PC-9 (cell line): ENCODE data around the gene ZNF587. TPM values are rescaled to one million over a fixed set of nuclear protein-coding genes. Genes with fewer than 3 reads are reported as not detected.
"Not testable (repeated sequence)": the region's sequence is repeated elsewhere in the genome, so short reads cannot be mapped to it uniquely, and the experiment has no call there.

Source experiments
- BruUV-seq: library from RNA; stranded (reverse); fragments of 400-500 nt; replicated peaks from 2 replicates; lab custom pipeline; 2021; lab: Mats Ljungman, UMichigan
- CTCF ChIA-PET: fragments of 300-600 bp; sonication (Branson Sonifier 250); formaldehyde crosslinking; loops from one replicate; lab custom pipeline; 2022; ENCODE audit warnings: antibody characterized with exemption; lab: Charles Lee
- POLR2A ChIA-PET: fragments of 300-600 bp; sonication (Branson Sonifier 250); formaldehyde crosslinking; loops from one replicate; lab custom pipeline; 2022; ENCODE audit warnings: antibody characterized with exemption; ENCODE audit not compliant: unreplicated experiment; lab: Charles Lee
- DNase-seq, 2 experiments: peaks; one replicate each; pipeline versions ENCODE4 v3.0.0 to v3.0.0-alpha.2; 2015 to 2022; ENCODE audit warnings: mixed read lengths in 1 of 2
- H2AFZ ChIP-seq: fragments of 200-600 bp; sonication (generic); 2 replicates; pipeline ENCODE4 v1.8.1; 2017; ENCODE audit warnings: antibody characterized with exemption
- H3F3A ChIP-seq: fragments of 200-600 bp; sonication (generic); 2 replicates; pipeline ENCODE4 v1.8.1; 2017; ENCODE audit warnings: antibody characterized with exemption, mild to moderate bottlenecking, low read depth; ENCODE audit not compliant: insufficient read depth
- H3K27ac ChIP-seq: fragments of 200-600 bp; sonication (generic); 2 replicates; pipeline ENCODE4 v1.6.1; 2016; ENCODE audit warnings: mixed run types
- H3K27me3 ChIP-seq: fragments of 200-600 bp; sonication (generic); 2 replicates; pipeline ENCODE4 v1.6.1; 2016; ENCODE audit warnings: low read depth, mixed run types; ENCODE audit not compliant: insufficient read depth
- H3K36me3 ChIP-seq: fragments of 200-600 bp; sonication (generic); 2 replicates; pipeline ENCODE4 v1.6.1; 2016; ENCODE audit warnings: low read depth, mixed run types
- H3K4me1 ChIP-seq: fragments of 200-600 bp; sonication (generic); replicated peaks from 2 replicates; pipeline ENCODE4 v1.6.1; 2016; ENCODE audit warnings: mixed run types; ENCODE audit not compliant: insufficient read depth
- H3K4me2 ChIP-seq: fragments of 200-600 bp; sonication (generic); 2 replicates; pipeline ENCODE4 v1.6.1; 2017; ENCODE audit warnings: mixed run types
- H3K4me3 ChIP-seq: fragments of 200-600 bp; sonication (generic); 2 replicates; pipeline ENCODE4 v1.6.1; 2016; ENCODE audit warnings: mixed run types
- H3K79me2 ChIP-seq: fragments of 200-600 bp; sonication (generic); 2 replicates; pipeline ENCODE4 v1.6.1; 2017; ENCODE audit warnings: low read depth, mixed run types
- H3K9me2 ChIP-seq: fragments of 200-600 bp; sonication (generic); 2 replicates; pipeline ENCODE4 v1.8.1; 2017; ENCODE audit warnings: mild to moderate bottlenecking; ENCODE audit not compliant: insufficient read depth
- H3K9me3 ChIP-seq: fragments of 200-600 bp; sonication (generic); 2 replicates; pipeline ENCODE4 v1.8.1; 2016; ENCODE audit warnings: low read depth; ENCODE audit not compliant: insufficient read depth
- H4K20me1 ChIP-seq: fragments of 200-600 bp; sonication (generic); 2 replicates; pipeline ENCODE4 v1.8.1; 2017; ENCODE audit not compliant: insufficient read depth
- CTCF ChIP-seq: fragments of 200-600 bp; sonication (generic); conservative IDR thresholded peaks from 2 replicates; pipeline ENCODE4 v1.6.1; 2017; ENCODE audit warnings: mixed run types, antibody characterized with exemption, mild to moderate bottlenecking, moderate library complexity
- EZH2 ChIP-seq: fragments of 200-600 bp; sonication (generic); IDR thresholded peaks from 2 replicates; pipeline ENCODE4 v1.8.0; 2017; ENCODE audit warnings: antibody characterized with exemption, low read depth
- intact Hi-C: fragments of 100-400 bp; cut with micrococcal nuclease; formaldehyde crosslinking; loops from one replicate; pipeline ENCODE4 v1.10.0; 2022; ENCODE audit not compliant: unreplicated experiment
- total RNA-seq: library from RNA; stranded (reverse); gene quantifications from 2 replicates; pipeline ENCODE4 v1.2.3, GENCODE V29; 2021

Gene ZNF587
- total RNA-seq, 1 experiment from 2014 or later: 68.0 TPM

GRCh38 chr19:57870225-57870624 is 20.6 kb downstream of the ZNF587 start:
- BruUV-seq: no TSS peak

GRCh38 chr19:57872450-57872849 is 22.8 kb downstream of the ZNF587 start:
- Histone ChIP-seq H3F3A (peaks cover 21% of the 10 kb centered on the region), H3K4me1 (no peaks in the 10 kb centered on the region), H3K4me3 (0 out of 2 replicates have a peak overlapping the region, but pooled peaks have one; percentile 11), H2AFZ (no peak overlapping the region), H4K20me1 (no peaks in the 10 kb centered on the region), H3K79me2 (no peaks in the 10 kb centered on the region; the same call in 1 of the 2 replicates), H3K36me3 (peaks cover 54% of the 10 kb centered on the region), H3K27ac (no peak overlapping the region), H3K27me3 (no peaks in the 10 kb centered on the region), H3K9me2 (no peaks in the 10 kb centered on the region), H3K4me2 (no peak overlapping the region), H3K9me3 (peaks cover 68% of the 10 kb centered on the region)
- BruUV-seq: no TSS peak
- TF ChIP-seq EZH2: no peak
- TF ChIP-seq CTCF: no peak
- intact Hi-C loops: no loop called here
- POLR2A ChIA-PET: no interaction called here
- CTCF ChIA-PET: no interaction called here
- DNase-seq: no peak

More at GRCh38 chr19:57870225-57870624, 20.6 kb downstream of the ZNF587 start:
- H3K36me3 ChIP-seq: peaks cover 67% of the 10 kb centered on the region
- H4K20me1 ChIP-seq: no peaks in the 10 kb centered on the region
- H3K27ac ChIP-seq: no peak overlapping the region
- H3K4me2 ChIP-seq: no peak overlapping the region
- peaks cover 26% of the 10 kb centered on the region for H3F3A ChIP-seq
- H3K9me2 ChIP-seq: no peaks in the 10 kb centered on the region
- peaks cover 82% of the 10 kb centered on the region for H3K9me3 ChIP-seq
- CTCF ChIA-PET: no interaction called here
- H2AFZ ChIP-seq: no peak overlapping the region
- H3K79me2 ChIP-seq: no peaks in the 10 kb centered on the region; the same call in 1 of the 2 replicates
- intact Hi-C loops: no loop called here
- no peak for DNase-seq
- POLR2A ChIA-PET: no interaction called here
- TF ChIP-seq CTCF (no peak), EZH2 (no peak)
- no peaks in the 10 kb centered on the region for H3K4me1 ChIP-seq
- H3K4me3 ChIP-seq: no peak overlapping the region
- H3K27me3 ChIP-seq: no peaks in the 10 kb centered on the region

GRCh38 chr19:57873883-57874799 is 24.5 kb downstream of the ZNF587 start:
- H4K20me1 ChIP-seq, CTCF ChIA-PET, H2AFZ ChIP-seq, H3K4me2 ChIP-seq, H3K27ac ChIP-seq, H3K4me3 ChIP-seq, DNase-seq, H3K9me2 ChIP-seq, H3K27me3 ChIP-seq, H3K79me2 ChIP-seq, BruUV-seq, H3K4me1 ChIP-seq, intact Hi-C loops, POLR2A ChIA-PET: not testable (repeated sequence)
- Histone ChIP-seq H3K36me3 (peaks cover 49% of the 10 kb centered on the region), H3F3A (peaks cover 14% of the 10 kb centered on the region), H3K9me3 (peaks cover 63% of the 10 kb centered on the region)
